A549 (cell line): ENCODE results near the gene ZNHIT2. TPM values are rescaled to one million over a fixed set of nuclear protein-coding genes. Genes with fewer than 3 reads are reported as not detected.

Experiments used
- ATAC-seq, 2 experiments: fragments of 200-7000 bp in 1 of 2; fragments of >200 bp in 1 of 2; cut with Nextera tagmentation in 1 of 2; cut with Tn5 transposase in 1 of 2; 3 replicates each; pipeline versions ENCODE4 v1.8.0 to v1.9.1; 2018 to 2020; ENCODE audit warnings: mild to moderate bottlenecking in 1 of 2, moderate library complexity in 1 of 2
- CTCF ChIA-PET: fragments of 300-600 bp; sonication (Branson Sonifier 250); formaldehyde crosslinking; extraction: SDS; loops from one replicate; lab custom pipeline; 2021; ENCODE audit warnings: antibody characterized with exemption, inconsistent platforms; lab: Yijun Ruan, JAX
- POLR2A ChIA-PET: fragments of 350-600 bp; formaldehyde crosslinking; extraction: SDS; loops from one replicate; lab custom pipeline; 2021; ENCODE audit warnings: antibody characterized with exemption, inconsistent platforms; lab: Yijun Ruan, JAX
- DNase-seq, 2 experiments: peaks; one replicate each; pipeline versions ENCODE4 v3.0.0 to v3.0.0-alpha.2; 2011 to 2016; ENCODE audit warnings: low read depth in 1 of 2, low spot score in 1 of 2
- FAIRE-seq: peaks from 2 replicates; lab custom pipeline; 2011; peaks lifted over from hg19 to GRCh38; lab: Jason Lieb, UNC
- H3K27ac ChIP-seq, 2 experiments: fragments of >200 bp; sonication (Bioruptor Twin); formaldehyde crosslinking; 3 replicates each; pipeline ENCODE4 v1.5.1; 2016 to 2017
- H3K4me1 ChIP-seq: fragments of >200 bp; sonication (Bioruptor Twin); formaldehyde crosslinking; 3 replicates; pipeline ENCODE4 v1.6.1; 2016
- H3K4me2 ChIP-seq: fragments of >200 bp; sonication (Bioruptor Twin); formaldehyde crosslinking; 3 replicates; pipeline ENCODE4 v1.6.1; 2016
- H3K4me3 ChIP-seq: fragments of >200 bp; sonication (Bioruptor Twin); formaldehyde crosslinking; 3 replicates; pipeline ENCODE4 v1.5.1; 2016
- H3K9me3 ChIP-seq: fragments of >200 bp; sonication (Bioruptor Twin); formaldehyde crosslinking; 3 replicates; pipeline ENCODE4 v1.6.1; 2016
- FOXS1 ChIP-seq: fragments of 250-450 bp; sonication (Bioruptor Pico); IDR thresholded peaks from 2 replicates; pipeline ENCODE4 v1.5.0; 2020; ENCODE audit warnings: mild to moderate bottlenecking, moderate library complexity
- HMGXB4 ChIP-seq: fragments of 250-450 bp; sonication (Bioruptor Pico); IDR thresholded peaks from 2 replicates; pipeline ENCODE4 v1.5.0; 2021; ENCODE audit warnings: mild to moderate bottlenecking, moderate library complexity, borderline replicate concordance
- HOXB5 ChIP-seq: fragments of 250-450 bp; sonication (Bioruptor Pico); IDR thresholded peaks from 2 replicates; pipeline ENCODE4 v1.5.0; 2020; ENCODE audit warnings: mild to moderate bottlenecking, moderate library complexity
- JUN ChIP-seq, 2 experiments: fragments of >200 bp; sonication (Bioruptor Twin); formaldehyde crosslinking; IDR thresholded peaks; 2 replicates in 1 of 2; 3 replicates in 1 of 2; pipeline ENCODE4 v1.6.1; 2016 to 2017
- MAFK ChIP-seq: fragments of 450-650 bp; IDR thresholded peaks from 2 replicates; pipeline ENCODE4 v1.6.1; 2014; ENCODE audit not compliant: partially characterized antibody
- MAZ ChIP-seq: fragments of 150-350 bp; IDR thresholded peaks from 2 replicates; pipeline ENCODE4 v1.6.1; 2014; ENCODE audit warnings: antibody characterized with exemption, low read depth, low read length, borderline replicate concordance
- PBX3 ChIP-seq: IDR thresholded peaks from 2 replicates; pipeline ENCODE4 v1.6.1; 2012
- POLR2AphosphoS2 ChIP-seq: conservative IDR thresholded peaks from 2 replicates; pipeline ENCODE4 v1.6.1; 2012; ENCODE audit warnings: low read length, improper control_type of control experiment, inconsistent platforms
- WGBS: methylation state at CpG from one replicate; pipeline ENCODE4 v1.1.6; 2017; ENCODE audit errors: missing lambda C conversion rate; 5-methylcytosine and 5-hydroxymethylcytosine counted together
- polyA plus RNA-seq, 4 experiments: library from polyadenylated mRNA; depleted of rRNA in 3 of 4; stranded (reverse); fragments of >200 nt; fragmentation: RNase III in 1 of 4; extraction: RNeasy Plus Mini Kit Qiagen cat#74134 plus additional on column Dnase treatment in 1 of 4; gene quantifications; 2 replicates in 3 of 4; 3 replicates in 1 of 4; pipeline ENCODE4 v1.2.3, GENCODE V29; 2011 to 2017
- TF ChIP-seq, protein P1 (sequence below): fragments of 450-650 bp; IDR thresholded peaks from 2 replicates; pipeline ENCODE4 v1.6.1; 2014; ENCODE audit warnings: antibody characterized with exemption

Gene ZNHIT2
- polyA plus RNA-seq, 2 of the 4 experiments (the other 2 are of a cell fraction), result 5.5 to 13.5 TPM

DNA sequence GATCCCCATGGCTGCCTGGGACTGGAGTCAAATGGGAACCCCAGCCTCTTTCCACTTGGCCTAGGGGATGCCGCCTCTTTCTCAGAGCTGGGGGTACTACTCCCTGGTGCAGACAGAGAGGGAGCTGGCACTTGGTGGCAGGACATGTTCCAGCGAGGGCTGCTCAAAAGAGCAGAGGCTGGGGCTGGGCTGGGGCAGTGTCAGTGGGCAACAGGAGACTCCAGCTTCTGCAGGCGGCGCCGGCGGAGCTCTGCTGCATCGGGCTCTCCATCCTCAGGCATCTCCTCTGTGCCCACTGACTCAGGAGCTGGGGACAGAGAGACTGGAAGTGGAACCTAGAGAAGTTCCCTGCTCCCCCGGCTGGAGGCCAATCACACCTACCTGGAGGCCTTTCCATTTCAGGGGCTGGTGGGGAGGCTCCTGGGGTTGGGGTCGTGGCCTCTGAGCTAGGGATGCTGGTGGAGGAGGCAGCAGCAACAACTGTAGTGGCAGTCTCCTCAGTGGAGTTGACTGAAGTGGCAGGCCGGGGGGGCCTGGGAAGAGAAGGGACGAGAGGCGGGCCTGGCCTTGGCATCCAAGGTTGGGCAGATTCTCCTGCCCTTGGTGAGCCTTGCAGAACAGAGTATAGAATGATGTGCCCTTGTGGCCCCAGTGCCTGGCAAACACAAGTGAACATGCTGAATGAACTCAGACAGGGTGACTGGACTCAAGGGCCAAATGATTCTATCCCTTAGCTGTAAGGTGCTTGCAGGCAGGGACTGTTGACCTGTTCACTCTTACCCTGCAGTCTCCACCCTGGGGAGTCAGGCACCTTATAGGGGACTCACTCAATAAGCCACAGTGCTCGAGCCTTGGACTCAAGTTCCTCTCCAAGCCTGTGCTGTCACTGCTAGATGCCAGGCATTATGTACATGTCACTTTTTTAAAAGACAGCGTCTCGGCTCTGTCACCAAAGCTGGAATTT lies 11.0 kb upstream of the ZNHIT2 start:
- ATAC-seq (no peak), DNase-seq (no peak), FAIRE-seq (no peak)
- ChIA-PET POLR2A (interaction anchor here (1.4 kb wide), 1 partner anchor 17 kb away, joined by 3 read pairs; the partner anchor contains the start of gene TM7SF2), CTCF (interaction anchor here (0.6 to 7.3 kb wide), 9 partner anchors 9 to 152 kb away, joined by 3 to 75 read pairs (median 3); partner anchors contain the start of genes FAU, MRPL49 and ZNHIT2)
- no peak overlapping the region for H3K4me2 ChIP-seq
- peaks cover 9% of the 10 kb centered on the region for H3K4me1 ChIP-seq
- TF ChIP-seq MAZ, result no peak
- WGBS, result 87% methylated on average over 12 of the region's 15 CpGs
- no peak overlapping the region for H3K4me3 ChIP-seq
- no peak overlapping the region for H3K27ac ChIP-seq
- H3K9me3 ChIP-seq, result no peaks in the 10 kb centered on the region

DNA sequence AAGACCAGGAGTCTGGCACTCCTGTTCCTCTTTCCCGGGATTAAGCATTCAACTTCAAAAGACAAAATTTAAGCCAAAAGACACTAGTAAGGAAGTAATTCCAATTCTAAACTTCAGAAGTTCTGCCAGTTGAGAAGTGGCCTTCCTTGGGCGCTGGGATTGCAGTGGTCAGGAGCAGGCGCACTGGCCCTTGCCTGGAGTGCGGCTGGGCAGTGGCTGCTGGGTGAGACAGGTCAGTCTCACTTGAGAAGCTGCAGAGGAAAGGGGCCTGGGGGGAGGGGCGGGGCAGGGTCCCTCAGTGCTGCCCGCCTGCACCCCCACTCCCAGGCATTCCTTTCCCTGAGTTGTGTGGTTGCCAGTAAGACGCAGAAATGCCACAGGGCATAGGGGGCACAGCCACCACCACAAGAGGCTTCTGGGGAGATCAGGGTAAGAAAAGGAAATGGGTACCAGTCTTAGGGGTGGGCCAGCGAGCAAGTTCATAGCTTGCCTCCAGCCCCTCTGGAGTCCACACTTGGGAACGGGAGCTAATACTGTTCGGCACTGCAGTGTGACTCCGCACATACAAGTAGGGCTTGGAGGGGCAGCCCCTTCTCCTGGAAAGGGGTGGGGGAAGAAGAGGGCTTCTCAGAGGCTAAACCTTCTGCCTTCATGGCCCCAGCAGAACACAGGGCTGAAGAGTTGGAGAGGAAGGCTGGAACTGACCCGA lies 10.1 kb upstream of the ZNHIT2 start:
- Histone ChIP-seq H3K4me2 (no peak overlapping the region), H3K27ac (no peak overlapping the region), H3K4me3 (no peak overlapping the region)
- DNase-seq, result no peak
- CTCF ChIA-PET, result interaction anchor here (0.6 to 7.3 kb wide), 6 partner anchors 8 to 153 kb away, joined by 3 to 75 read pairs (median 4); partner anchors contain the start of genes FAU, MRPL49 and ZNHIT2
- no peak for ATAC-seq
- FAIRE-seq, result no peak
- TF ChIP-seq HMGXB4 (CRISPR knock-in tag), result no peak
- TF ChIP-seq PBX3, result no peak
- TF ChIP-seq HOXB5 (CRISPR knock-in tag), result no peak
- TF ChIP-seq POLR2AphosphoS2, result no peak
- TF ChIP-seq FOXS1 (CRISPR knock-in tag), result no peak
- TF ChIP-seq, protein P1, sequence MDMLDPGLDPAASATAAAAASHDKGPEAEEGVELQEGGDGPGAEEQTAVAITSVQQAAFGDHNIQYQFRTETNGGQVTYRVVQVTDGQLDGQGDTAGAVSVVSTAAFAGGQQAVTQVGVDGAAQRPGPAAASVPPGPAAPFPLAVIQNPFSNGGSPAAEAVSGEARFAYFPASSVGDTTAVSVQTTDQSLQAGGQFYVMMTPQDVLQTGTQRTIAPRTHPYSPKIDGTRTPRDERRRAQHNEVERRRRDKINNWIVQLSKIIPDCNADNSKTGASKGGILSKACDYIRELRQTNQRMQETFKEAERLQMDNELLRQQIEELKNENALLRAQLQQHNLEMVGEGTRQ, result no peak
- TF ChIP-seq, all 56 proteins: peak for 0
- 86% methylated on average over 10 of the region's 12 CpGs for WGBS
- POLR2A ChIA-PET, result interaction anchor here (1.4 kb wide), 1 partner anchor 16 kb away, joined by 3 read pairs; the partner anchor contains the start of gene TM7SF2
- H3K9me3 ChIP-seq, result no peaks in the 10 kb centered on the region
- H3K4me1 ChIP-seq, result peaks cover 6% of the 10 kb centered on the region

GRCh38 chr11:65126624-65127274 lies 9.2 kb upstream of the ZNHIT2 start:
- H3K4me1 ChIP-seq, result peaks cover 5% of the 10 kb centered on the region; the same call in 2 of the 3 replicates
- 95% methylated on average over 6 of the region's 6 CpGs for WGBS
- no peak for DNase-seq
- no peaks in the 10 kb centered on the region for H3K9me3 ChIP-seq
- FAIRE-seq, result no peak
- H3K4me2 ChIP-seq, result no peak overlapping the region
- ChIA-PET POLR2A (interaction anchor here (0.6 to 1.4 kb wide), 2 partner anchors 8 to 9 kb away, joined by 3 to 5 read pairs; partner anchors contain the start of gene ZNHIT2), CTCF (interaction anchor here (0.9 to 7.3 kb wide), 6 partner anchors 7 to 55 kb away, joined by 3 to 75 read pairs (median 4); partner anchors contain the start of genes CAPN1, FAU, MRPL49 and SYVN1)
- no peak overlapping the region for H3K27ac ChIP-seq
- no peak overlapping the region for H3K4me3 ChIP-seq
- no peak for ATAC-seq
- peak; percentile 28 for TF ChIP-seq MAFK
- TF ChIP-seq JUN (IDR thresholded peaks at IDR 0.05), result 0 out of 5 replicates have a peak, but pooled peaks of 1 of the 2 experiments have one; percentile 16
- TF ChIP-seq FOXS1 (CRISPR knock-in tag), result no peak
